Psoas muscle (tissue), 8 donors: ENCODE data around the gene ST6GALNAC2. TPM values are rescaled to one million over a fixed set of nuclear protein-coding genes. Genes with fewer than 3 reads are reported as not detected.

ENCODE experiments used
- ATAC-seq, 4 donors: fragments of 200-7000 bp; cut with Tn5 transposase; one replicate each; pipeline ENCODE4 v1.9.1; 2020; ENCODE audit warnings: moderate library complexity in 3 of 4, mild to moderate bottlenecking in 2 of 4
- DNase-seq, 2 donors: peaks; one replicate each; pipeline ENCODE4 v3.0.0-alpha.2; 2020
- H3K27ac ChIP-seq: fragments of 200-600 bp; one replicate; pipeline ENCODE4 v1.8.0; 2022
- H3K27me3 ChIP-seq, 3 donors: fragments of 200-600 bp in 1 of 3; one replicate each; pipeline versions ENCODE4 v1.6.1 to v1.8.0; 2013 to 2022; ENCODE audit warnings: low read length in 2 of 3, mild to moderate bottlenecking in 2 of 3, moderate library complexity in 1 of 3; ENCODE audit not compliant: insufficient read depth in 3 of 3
- H3K36me3 ChIP-seq, 2 donors: fragments of 200-600 bp in 1 of 2; one replicate each; pipeline versions ENCODE4 v1.6.1 to v1.8.0; 2013 to 2022; ENCODE audit warnings: low read depth in 1 of 2, mild to moderate bottlenecking in 1 of 2, moderate library complexity in 1 of 2; ENCODE audit not compliant: insufficient read depth in 1 of 2
- H3K4me1 ChIP-seq: fragments of 200-600 bp; one replicate; pipeline ENCODE4 v1.8.0; 2022
- H3K4me3 ChIP-seq: fragments of 200-600 bp; one replicate; pipeline ENCODE4 v1.8.0; 2022; ENCODE audit warnings: mild to moderate bottlenecking
- H3K9me3 ChIP-seq: fragments of 200-600 bp; one replicate; pipeline ENCODE4 v1.8.0; 2022
- WGBS, 3 donors: extraction: QIAGEN DNeasy Blood & Tissue Kit; methylation state at CpG; one replicate each; pipeline versions ENCODE4 v1.1.6 to v1.1.7; 2013; 5-methylcytosine and 5-hydroxymethylcytosine counted together
- intact Hi-C, 2 donors: fragments of 100-400 bp; cut with DNase I; formaldehyde crosslinking; loops; one replicate each; pipeline versions ENCODE4 v1.11.0 to v1.14.2; 2022
- polyA plus RNA-seq, 3 donors: library from polyadenylated mRNA; stranded (reverse); fragments of 200-250 nt; gene quantifications; one replicate each; pipeline ENCODE4 v1.2.3, GENCODE V29; 2013
- total RNA-seq, 4 donors: library from RNA; stranded (reverse); fragmentation: NEBNext Ultra II Directional in 2 of 4; extraction: Animal tissue kit (Norgen Biotek cat#: 25700) in 2 of 4; gene quantifications; one replicate each; pipeline versions ENCODE4 v1.2.1 to v1.2.4, GENCODE V29; 2021 to 2023
- TF ChIP-seq, protein P1 (sequence below): fragments of 200-600 bp; IDR thresholded peaks from one replicate; pipeline ENCODE4 v1.8.0; 2022; ENCODE audit warnings: antibody characterized with exemption
- donor health status: healthy with polysubstance abuse.
- donor health status: DM: no; HTN: no; CAD: no; lungs with moderate emphysema.
- donor health status: Bipolar disorder and iron deficiency.
- donor health status: healthy.
- donor health status: DM: yes; HTN: yes; CAD: no.
- donor health status: DM: no; HTN: no; CAD: no.
- donor health status: DM: no; HTN: no; CAD: no.
- donor health status: DM: yes; HTN: yes; CAD: no.

The ST6GALNAC2 gene
- total and polyA plus RNA-seq, 7 donors = 1.2 to 17.8 (median 8.7) TPM

DNA sequence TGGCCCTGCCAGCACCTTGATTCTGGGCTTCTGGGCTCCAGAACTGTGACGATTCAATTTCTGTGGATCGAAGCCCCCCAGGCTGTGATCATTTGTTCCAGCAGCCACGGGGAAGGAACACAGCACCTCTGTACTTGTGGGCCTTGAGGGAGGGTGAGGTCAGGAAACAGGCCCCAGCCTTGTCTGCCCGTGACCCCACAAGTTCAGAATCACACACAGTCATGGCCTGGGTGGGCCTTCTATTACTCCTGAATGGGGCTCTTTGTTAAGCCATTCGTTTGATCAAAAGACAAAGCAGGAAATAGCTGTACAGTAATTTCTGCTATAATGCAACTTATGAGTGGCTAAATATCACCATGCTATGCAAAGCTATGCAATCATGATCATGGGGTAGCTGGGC is 10.1 kb downstream of the ST6GALNAC2 start:
- TF ChIP-seq, protein P1, sequence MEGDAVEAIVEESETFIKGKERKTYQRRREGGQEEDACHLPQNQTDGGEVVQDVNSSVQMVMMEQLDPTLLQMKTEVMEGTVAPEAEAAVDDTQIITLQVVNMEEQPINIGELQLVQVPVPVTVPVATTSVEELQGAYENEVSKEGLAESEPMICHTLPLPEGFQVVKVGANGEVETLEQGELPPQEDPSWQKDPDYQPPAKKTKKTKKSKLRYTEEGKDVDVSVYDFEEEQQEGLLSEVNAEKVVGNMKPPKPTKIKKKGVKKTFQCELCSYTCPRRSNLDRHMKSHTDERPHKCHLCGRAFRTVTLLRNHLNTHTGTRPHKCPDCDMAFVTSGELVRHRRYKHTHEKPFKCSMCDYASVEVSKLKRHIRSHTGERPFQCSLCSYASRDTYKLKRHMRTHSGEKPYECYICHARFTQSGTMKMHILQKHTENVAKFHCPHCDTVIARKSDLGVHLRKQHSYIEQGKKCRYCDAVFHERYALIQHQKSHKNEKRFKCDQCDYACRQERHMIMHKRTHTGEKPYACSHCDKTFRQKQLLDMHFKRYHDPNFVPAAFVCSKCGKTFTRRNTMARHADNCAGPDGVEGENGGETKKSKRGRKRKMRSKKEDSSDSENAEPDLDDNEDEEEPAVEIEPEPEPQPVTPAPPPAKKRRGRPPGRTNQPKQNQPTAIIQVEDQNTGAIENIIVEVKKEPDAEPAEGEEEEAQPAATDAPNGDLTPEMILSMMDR = no peak
- Histone ChIP-seq H3K27ac (no peak overlapping the region), H3K27me3 (no peaks in the 10 kb centered on the region), H3K9me3 (no peaks in the 10 kb centered on the region), H3K4me1 (peaks cover 1% of the 10 kb centered on the region), H3K36me3 (no peaks in the 10 kb centered on the region), H3K4me3 (no peak overlapping the region)
- WGBS, 3 donors = 71 to 77% (median 71%) methylated on average over 5 of the region's 5 CpGs
- no peak for ATAC-seq
- intact Hi-C loops = no loop called here
- DNase-seq = no peak

DNA sequence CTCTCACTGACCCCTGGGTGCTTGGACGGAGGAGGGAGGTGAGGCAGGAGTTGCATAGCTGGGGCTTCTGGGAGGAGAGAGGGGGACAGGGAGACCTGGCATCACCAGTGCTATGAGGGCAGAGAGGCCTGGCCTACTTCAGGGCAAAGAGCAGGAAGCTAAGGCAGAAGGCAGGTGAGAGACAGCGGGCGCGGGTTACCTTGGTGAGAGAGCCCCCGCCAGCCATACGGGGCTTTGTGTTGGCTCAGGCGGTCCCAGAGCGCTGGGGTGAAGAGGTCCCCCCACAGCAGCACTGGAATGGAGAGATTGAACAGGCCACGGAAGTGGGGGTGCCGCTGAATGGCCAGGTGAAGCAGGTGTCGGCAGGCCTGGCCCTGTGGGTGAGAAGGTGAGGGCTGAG is 11.5 kb downstream of the ST6GALNAC2 start:
- ATAC-seq = no peak
- Histone ChIP-seq H3K4me1 (peaks cover 7% of the 10 kb centered on the region), H3K27ac (no peak overlapping the region), H3K9me3 (no peaks in the 10 kb centered on the region), H3K36me3 (no peaks in the 10 kb centered on the region), H3K4me3 (no peak overlapping the region), H3K27me3 (no peaks in the 10 kb centered on the region)
- WGBS, 3 donors = 92 to 96% (median 94%) methylated on average over 11 of the region's 11 CpGs
- TF ChIP-seq, protein P1 = no peak
- intact Hi-C loops = no loop called here
- DNase-seq = no peak

DNA sequence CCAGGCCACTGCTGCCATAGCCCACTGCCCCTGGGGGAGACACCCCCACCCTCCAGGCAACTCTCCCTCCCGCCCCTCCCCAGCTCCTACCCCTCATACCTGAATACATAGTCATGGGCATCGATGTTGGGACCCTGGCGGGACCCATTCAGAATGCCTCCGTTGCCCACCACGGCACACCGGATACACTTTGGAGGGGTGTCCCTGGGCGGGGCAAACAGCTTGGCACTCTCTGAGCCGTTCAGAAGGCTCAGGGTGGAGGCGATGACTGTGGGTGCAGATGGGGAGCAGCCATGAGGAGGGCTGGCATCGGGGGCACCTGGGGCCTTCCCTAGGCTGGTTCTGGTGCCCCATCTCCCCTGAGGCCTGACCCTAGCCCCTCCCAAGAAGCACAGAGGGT is 12.6 kb downstream of the ST6GALNAC2 start:
- DNase-seq (no peak), ATAC-seq (no peak)
- no peaks in the 10 kb centered on the region for H3K36me3 ChIP-seq
- TF ChIP-seq, protein P1 = no peak
- H3K4me3 ChIP-seq = no peak overlapping the region
- H3K4me1 ChIP-seq = peaks cover 7% of the 10 kb centered on the region
- no peaks in the 10 kb centered on the region for H3K9me3 ChIP-seq
- intact Hi-C loops = no loop called here
- WGBS, 3 donors = 88 to 90% (median 90%) methylated on average over 10 of the region's 10 CpGs
- no peak overlapping the region for H3K27ac ChIP-seq
- no peaks in the 10 kb centered on the region for H3K27me3 ChIP-seq

DNA sequence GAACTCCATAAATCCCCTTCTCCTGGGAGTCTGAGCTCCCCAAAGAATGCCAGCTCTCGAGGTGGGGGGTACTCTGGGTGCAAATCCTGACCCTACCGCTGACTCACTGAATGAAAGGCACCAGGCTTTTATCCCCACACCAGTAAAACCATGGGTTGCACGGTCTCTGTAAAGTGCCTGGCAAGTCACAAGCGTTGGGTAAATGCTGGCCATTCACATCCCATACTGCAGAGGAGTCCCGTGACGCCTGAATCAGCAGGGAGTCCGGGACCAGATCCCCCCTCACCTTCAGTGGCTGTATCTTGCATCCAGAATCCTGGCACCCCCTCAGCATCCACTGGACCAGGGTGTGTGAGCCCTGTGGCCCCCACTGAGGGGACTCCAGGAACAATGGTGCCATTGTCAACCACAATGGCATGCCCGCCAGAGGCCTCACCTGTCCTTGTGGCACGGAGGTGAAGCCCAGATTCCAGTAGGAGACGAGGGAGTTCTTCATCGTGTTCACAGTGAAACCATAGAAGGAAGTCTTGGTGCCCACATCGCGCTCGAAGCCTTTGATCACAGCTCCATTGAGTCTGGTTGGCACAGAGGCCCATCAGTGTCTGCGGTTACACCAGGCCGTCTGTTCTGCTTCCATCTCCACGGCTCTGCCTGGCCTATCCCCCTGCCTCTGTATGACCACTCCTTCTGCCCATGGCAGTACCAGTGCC is 13.3 kb downstream of the ST6GALNAC2 start:
- H3K9me3 ChIP-seq = no peaks in the 10 kb centered on the region
- no peaks in the 10 kb centered on the region for H3K27me3 ChIP-seq
- no peak overlapping the region for H3K4me3 ChIP-seq
- TF ChIP-seq, protein P1 = no peak
- 90 to 93% (median 92%) methylated on average over 17 of the region's 17 CpGs for WGBS, 3 donors
- H3K36me3 ChIP-seq = no peaks in the 10 kb centered on the region
- no peak for DNase-seq
- H3K4me1 ChIP-seq = peaks cover 14% of the 10 kb centered on the region
- intact Hi-C loops = no loop called here
- ATAC-seq = no peak
- H3K27ac ChIP-seq = no peak overlapping the region
